HG03354 (cell line): ENCODE measurements around the gene ZNF473.

Experiments used
- ATAC-seq: cut with Tn5 transposase; IDR thresholded peaks from one replicate; pipeline ENCODE4 v1.9.1; 2021; ENCODE audit warnings: mild to moderate bottlenecking; ENCODE audit not compliant: unreplicated experiment, poor library complexity, severe bottlenecking

ZNF473 gene

DNA sequence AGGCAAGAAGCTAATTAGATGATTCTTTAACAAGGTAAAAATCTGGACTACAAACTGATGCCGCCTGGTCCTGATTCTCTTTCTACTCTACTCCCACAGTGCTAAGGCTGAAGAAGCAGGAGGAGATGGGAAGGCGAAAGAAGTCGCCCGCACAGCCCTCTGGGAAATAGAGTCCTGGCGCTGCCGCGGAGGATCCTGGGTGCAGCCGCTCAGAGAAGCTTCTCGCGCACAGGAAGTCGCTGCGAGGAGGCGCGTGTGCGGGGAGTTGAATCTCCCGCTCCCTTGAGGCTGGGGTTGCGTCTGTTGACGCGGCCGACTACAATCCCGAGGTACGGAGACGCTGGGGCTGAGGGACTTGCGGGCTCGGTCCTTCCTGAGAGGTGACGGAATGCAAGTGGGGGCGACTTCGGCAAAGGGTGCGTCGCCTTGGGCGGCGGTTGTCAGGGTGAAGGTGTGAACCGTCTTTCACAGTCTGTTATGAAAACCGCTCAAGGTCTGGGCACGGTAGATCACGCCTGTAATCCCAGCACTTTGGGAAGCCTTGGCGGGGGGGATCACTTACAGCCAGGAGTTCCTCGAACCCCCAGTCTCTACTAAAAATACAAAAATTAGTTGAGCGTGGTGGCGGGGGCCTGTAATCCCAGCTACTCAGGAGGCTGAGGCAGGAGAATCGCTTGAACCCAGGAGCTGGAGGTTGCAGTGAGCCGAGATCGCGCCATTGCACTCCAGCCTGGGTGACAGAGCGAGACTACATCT is at the start of gene ZNF473:
Gene ZNF473, plus strand, starts transcription at position 212 of the 756 bp plus-strand sequence. CDS start 5,078 bp downstream, outside the sequence.
- ATAC-seq: peak; percentile 74

DNA sequence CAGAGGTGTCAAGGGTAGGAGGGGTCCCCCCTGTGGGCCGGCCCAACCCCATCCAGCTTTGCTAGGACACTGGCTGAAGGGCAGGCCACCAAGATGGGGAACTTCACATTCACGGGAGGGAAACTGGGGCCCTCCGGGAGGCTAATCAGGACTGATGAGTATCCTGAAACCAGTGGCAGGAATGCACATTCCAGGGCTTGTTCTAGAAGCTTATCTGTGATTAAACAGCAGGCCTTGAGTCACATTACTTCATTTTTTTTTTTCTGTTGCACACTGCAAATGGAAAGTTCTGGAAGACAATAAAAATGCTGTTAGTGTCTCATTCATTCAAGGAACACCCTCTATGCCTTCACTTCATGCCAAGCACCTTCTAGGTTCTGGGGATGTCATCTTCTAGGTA is 49.3 kb upstream of the ZNF473 start:
- no peak for ATAC-seq

DNA sequence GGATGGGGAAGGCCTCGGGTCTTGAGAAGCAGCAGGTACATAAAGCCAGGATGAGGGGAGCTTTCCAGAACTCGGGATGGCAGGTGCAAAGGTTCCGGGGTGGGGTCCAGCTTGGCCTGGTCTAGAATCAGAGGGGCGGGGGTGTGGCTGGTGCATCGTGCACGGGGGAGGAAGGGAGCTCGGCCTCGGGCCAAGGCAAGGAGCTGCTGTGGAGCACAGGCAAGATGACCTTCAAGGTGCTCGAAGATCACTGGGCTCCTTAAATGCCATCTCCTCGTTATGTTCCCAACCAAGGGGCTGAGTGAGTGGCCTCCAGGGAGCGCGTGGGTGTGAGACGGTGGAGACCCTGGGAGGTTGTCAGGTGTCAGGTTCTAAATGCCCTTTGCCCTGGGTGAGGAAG is 48.7 kb upstream of the ZNF473 start:
- ATAC-seq: no peak

DNA sequence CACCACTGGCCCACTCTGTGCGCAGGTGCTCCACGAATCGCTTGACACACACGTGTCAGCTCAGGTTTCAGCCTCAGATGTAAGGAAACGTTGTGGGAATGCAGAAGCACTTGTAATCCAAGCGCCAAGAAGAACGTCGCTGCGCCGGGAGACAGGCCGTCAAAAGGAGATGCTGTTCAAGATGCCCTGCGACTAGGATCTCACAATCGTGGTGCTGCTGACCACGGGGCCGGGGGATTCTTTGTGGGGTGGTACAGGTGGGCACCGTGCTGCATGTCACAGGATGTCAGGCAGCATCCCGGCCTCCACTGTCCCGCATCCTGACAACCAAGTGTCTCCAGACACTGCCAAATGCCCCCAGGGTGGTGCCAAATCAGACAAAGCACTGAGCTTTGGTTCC is 47.9 kb upstream of the ZNF473 start:
- ATAC-seq: no peak

DNA sequence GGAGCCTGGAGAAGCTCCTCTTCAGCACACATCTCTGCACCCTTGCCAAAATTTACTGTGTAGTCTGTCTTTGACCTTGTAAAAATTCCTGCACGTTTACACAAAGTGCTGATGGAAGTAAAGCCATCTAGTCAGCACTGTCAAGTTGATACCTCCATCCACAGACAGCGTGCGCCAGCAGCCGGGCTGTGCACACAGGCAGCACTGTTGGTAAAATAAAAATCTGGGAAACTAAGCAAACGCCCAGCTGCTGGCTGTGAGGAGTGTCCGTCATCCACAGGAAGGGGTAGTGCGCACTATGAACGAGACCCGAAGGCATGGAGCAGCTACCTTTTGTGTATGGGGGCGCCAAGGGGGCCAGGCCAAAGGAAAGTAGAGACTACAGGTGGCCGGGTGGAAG is 47.5 kb upstream of the ZNF473 start:
- no peak for ATAC-seq

DNA sequence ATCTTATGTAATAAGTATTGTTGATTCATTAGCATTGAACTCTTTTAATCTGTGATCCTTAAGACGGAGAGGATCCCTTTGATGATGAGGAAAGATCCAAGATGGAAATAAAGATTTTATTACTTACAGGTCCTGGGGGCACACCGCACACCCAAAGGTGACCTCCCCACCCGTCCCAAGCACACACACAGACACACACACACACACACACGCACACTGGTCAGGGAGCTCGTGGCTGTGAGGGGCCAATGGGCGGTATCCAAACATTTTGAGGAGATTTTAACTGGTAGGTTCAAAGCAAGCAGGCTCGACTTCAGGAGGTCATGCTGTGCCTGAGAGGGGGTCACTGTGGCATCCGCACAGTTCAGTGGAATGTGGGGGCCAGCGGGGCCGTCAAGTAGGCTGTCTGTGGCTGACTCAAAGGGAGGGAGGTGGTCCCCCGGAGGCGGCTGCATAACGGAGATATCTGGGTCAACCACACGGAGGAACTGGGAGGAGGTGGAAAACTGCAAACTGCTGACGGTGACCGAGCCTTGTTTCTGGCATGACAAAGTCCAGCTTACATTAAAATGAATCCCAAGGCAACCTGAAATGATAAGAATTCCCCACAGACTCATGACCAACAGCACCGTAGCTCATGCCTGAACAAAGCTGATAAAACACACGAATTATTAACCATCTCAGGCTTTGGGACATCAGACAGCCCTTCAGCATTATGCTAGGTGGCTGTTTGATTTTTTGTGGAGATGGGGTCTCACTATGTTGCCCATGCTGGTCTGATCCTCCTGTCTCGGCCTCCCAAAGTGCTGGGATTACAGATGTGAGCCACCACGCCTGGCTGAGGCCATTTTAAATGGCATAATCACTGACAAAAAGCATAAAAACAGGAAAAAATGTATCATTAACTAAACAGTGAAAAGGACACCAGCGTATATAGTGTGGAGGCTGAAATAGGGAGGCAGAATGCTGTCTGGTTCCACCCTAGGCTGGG is 43.9 kb upstream of the ZNF473 start:
- ATAC-seq: no peak

DNA sequence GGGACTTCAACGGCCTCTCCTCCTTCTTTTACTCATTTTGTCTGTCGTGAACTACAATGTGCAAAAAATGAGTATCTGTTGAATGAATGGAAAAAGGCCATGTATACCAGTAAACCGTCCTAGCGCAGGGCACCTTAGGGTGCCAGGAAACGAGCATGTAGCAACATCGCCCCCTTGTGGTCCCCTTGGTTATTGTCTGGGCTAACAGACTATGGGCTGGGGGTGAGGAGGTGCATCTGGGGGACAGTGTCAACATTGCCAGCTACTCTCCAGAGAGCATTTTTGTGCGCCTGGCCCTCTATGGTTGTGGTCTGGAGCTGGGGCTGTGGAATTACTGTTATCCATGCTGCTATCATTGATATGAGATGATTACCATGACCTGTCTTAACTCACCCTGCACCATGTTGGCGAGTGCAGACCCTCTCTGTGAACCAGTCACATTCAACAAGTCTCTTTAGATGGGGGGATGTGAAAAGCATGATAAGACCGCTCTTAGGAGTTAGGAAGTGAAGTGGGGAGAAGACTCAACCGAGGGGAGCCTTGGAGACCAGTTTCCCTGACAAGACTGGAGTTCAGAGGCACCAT is 42.1 kb upstream of the ZNF473 start:
- no peak for ATAC-seq

DNA sequence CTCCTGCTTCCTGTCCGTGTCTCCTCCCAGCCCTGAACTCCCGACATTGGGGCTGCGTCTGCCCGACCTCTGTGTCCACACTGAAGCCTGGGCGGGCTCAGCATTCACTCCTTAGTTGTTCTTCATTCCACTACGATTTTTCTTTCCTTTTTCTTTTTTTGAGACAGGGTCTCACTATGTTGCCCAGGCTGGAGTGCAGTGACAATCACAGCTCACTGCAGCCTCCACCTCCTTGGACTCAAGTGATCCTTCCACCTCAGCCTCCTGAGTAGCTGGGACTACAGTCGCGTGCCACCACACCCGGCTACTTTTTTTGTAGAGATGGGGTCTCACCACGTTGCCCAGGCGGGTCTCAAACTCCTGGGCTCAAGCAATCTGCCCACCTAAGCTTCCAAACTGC is 41.3 kb upstream of the ZNF473 start:
- ATAC-seq: no peak

DNA sequence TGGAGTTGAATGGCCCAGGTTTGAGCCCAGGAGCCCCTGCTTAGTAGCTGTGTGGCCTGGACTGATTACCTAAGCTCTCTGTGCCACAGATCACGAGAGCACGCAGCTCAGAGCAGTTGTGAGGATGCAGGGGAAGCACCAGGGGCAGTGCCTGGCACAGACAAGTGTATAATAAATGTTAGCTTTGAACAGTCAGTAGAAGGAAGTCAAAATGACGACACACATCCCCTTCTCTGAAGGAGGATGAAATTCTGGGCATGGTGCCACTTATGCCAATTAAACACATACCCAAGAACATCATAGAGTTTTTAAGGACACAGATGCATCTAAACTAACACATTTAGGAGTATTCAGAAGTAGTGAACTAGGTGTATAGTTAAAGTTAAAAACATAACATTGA is 39.9 kb upstream of the ZNF473 start:
- no peak for ATAC-seq

DNA sequence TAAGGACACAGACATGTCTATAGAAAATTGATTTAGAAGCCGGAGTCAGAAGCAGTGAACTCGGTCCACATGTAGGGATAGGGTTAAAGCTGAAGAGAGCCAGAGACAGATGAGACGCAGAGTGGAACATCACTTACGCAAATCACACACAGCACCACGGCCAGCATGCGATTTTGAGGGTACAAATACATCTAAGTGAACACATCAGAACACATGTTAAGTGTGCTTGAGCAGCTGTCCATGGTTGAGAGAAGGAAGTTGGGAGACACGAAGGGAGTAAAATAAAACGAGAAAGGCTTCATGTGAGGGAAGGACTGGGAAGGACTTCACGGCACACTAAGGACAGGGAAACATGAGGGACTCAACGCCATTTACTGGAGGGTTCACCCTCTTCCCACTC is 39.5 kb upstream of the ZNF473 start:
- no peak for ATAC-seq

DNA sequence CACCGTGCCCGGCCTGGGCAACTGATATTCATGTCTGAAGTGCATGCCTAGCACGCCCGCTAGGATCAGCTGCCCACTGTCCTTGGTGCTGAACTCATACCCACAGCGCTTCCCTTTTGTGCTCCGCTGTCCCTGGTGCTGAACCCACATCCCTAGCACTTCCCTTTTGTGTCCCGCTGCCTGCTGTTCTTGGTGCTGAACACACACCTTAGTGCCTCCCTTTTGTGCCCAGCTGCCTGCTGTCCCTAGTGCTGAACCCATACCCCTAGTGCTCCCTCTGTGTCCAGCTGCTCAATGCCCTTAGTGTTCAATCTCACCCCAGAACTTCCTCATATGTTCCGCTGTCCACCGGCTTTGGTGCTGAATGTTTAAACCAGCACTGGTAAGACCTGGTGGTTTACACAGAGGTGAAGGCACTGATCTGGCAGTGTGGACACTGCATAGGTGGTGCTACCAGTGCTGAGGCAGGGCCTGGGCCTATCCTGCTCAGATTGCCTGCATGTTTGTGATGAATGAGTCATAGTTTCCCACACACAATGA is 38.6 kb upstream of the ZNF473 start:
- ATAC-seq: no peak

DNA sequence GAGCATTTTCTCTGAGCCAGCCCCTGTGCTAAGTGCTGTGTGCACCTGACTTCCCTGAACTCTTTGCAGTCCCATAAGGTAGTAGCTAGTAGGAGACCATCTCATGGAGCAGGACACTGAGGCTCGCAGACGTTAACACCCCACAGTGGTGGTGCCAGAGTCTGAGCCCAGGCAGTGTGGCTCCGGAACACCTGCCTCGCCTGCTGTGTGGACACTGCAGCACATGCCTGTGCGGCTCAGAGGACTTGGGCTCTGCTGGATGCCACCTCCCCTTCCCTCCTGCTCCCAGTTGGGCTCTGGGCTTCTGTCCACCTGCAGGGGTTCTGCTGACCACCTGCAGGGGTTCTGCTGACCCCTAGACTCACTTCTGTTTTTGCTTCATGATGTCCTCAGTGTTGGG is 37.8 kb upstream of the ZNF473 start:
- no peak for ATAC-seq

DNA sequence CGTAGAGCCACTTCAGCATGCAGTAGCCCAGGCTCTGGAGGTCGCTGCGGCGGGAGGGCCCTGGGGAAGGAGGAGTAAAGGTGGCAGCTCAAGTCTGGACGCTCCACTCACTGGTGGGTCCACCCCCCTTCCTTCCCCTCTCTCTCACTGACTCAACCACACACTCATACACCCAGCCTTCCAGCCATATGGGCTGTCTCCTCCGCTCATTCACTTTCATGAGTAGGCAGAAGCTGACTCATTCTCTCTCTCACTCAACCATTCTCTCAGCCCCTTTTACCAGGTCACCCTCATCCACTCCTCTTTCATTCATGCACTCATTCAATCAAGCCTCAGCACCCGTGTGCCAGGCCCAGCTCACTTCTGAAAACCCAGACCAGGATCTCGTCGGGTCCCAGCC is 37.4 kb upstream of the ZNF473 start:
- no peak for ATAC-seq

DNA sequence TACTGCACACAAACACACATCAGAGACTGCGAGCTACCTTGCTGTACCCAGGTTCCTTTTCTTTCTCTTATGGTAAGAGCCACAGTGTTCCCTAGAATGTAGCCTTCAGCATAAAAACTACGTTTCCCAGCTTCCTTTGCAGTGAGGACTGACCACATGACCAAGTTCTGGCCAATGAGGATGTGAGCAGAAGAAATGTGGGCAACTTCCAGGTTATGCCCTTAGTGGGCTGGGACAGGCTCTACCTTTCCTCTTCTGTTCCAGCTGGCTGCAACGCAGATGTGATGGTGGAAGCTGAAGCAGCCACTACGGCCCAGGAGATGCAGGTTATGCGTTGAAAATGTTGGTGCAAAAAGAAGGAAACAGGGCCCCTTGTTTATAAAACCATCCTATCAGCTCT is 28.1 kb upstream of the ZNF473 start:
- no peak for ATAC-seq

DNA sequence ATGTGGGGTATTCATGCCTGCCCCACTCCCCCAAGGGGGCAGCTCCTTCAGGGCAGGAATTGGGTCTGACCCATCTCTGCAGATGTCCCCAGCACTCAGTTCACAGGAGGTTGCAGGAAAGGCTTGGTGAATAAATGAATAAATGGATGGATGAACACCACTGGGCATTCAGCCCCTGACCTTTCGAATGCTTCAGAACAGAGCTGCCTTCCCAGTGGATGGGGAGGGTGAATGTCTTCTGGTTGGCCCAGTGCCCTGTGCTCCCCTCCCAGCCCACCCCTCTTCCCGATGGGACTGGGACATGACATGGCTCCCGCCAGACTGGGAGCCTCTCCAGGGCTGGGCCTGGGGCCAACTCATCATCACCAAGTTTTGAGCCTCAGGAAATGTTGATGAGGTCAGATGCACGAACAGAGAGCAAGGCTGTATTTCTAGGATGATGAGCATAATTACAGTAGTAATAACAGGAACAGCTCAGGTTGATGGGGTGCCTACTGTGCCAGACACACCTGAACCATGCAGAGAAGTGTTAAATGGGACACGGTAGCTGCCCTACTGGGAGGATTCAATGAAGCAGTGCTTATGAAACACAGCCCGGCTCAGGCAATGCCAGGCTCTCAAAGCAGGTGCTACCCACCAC is 26.3 kb upstream of the ZNF473 start:
- no peak for ATAC-seq

DNA sequence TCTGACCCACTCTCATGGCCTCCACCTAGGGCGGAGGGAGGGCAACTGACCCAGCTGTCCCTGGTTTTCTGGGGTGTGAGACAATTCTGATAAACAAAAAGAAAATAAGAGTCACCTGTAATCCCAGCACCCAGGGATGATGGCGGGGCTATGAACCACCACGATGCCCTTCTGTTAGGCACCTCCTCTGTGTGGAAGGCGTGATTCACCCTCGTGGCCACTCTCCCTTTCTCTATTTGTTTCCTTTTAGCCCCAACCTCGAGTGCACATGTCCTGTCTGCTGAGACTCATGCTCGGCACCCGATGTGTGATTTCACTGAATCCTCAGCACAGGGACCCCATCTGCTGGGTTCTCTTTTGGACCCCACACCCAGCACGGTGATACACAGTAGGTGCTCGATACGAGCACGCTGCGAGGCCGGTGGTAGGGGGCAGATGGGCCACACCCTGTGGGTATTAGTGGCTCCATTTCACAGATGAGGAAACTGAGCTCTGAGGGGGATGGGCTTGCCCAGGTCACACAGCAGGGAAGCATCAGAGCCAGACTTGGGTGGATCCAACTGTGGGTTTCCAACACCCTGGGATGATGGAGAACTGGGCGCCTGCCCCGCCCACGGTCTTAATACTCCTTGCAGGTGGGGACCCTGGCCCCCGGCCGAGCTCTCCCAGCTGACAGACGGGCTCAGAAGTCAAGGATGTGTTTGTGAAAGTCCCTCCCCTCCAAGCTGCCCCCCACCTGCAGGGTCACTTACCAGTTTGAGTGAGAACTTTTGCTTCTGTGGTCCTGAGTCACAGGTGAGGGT is 25.6 kb upstream of the ZNF473 start:
- no peak for ATAC-seq

DNA sequence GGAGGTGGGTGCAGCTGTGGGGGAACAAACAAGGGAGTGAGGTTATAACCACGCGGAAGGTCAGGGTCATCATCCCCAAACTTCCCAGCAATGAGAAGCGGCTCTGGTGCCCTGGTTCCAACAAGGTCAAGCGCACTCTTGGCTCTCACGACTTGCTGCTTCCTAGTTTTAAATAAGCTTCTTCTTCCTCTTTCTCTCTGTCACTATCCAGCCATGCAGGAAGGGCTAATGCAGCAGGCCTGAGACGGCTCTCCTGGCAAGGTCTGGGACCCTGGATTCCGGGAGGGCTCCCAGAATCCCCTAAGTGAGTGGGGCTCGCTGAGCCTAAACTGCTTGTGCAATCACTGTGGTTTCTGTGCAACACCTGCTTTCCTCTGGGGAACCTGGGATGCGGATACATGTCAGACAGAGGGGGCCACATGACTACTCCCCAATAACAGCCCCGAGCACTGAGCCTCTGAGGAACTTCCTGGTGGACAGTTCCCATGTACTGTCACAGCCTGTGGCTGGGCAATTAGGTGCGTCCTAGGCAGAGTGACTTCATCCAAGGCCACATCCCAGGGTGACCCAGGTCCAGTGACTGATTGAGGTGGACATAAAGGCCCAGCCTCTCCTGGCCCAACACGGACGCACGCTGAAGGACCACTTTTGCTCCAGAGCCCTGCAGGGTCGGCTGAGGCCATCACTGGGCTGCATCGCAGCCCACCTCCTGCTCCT is 24.8 kb upstream of the ZNF473 start:
- ATAC-seq: no peak

DNA sequence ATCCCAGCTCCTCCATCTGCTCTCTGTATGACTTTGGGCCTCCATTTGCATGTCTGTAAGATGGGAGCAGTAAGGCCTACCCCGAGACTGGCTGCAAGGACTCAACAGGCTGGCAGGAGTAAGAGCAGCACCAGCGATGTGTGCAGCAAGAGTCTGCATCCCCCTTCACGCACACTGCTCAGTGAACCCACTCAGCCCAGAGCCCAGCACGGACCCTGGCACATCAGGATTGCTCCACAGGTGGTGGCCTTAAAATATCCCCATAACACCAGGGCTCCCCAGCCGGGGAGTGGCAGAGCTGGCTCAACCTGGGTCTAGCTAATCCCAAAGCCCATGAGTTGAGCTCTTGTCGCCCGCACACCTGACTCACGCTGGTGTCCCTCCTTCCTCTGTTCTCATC is 24.0 kb upstream of the ZNF473 start:
- no peak for ATAC-seq
